Retinal pigment epithelial cell (primary cell): ENCODE measurements around the gene MIER2.

ENCODE experiments used
- DNase-seq: peaks from one replicate; pipeline ENCODE4 v3.0.0-alpha.2; 2010; ENCODE audit warnings: low read depth
- H3K4me3 ChIP-seq: 2 replicates; pipeline ENCODE4 v1.5.1; 2011; ENCODE audit warnings: mild to moderate bottlenecking, low read length, control low read depth, moderate library complexity
- CTCF ChIP-seq: conservative IDR thresholded peaks from 2 replicates; pipeline ENCODE4 v1.5.1; 2011; ENCODE audit warnings: low read depth, low read length, control low read depth, inconsistent platforms

MIER2 gene

DNA sequence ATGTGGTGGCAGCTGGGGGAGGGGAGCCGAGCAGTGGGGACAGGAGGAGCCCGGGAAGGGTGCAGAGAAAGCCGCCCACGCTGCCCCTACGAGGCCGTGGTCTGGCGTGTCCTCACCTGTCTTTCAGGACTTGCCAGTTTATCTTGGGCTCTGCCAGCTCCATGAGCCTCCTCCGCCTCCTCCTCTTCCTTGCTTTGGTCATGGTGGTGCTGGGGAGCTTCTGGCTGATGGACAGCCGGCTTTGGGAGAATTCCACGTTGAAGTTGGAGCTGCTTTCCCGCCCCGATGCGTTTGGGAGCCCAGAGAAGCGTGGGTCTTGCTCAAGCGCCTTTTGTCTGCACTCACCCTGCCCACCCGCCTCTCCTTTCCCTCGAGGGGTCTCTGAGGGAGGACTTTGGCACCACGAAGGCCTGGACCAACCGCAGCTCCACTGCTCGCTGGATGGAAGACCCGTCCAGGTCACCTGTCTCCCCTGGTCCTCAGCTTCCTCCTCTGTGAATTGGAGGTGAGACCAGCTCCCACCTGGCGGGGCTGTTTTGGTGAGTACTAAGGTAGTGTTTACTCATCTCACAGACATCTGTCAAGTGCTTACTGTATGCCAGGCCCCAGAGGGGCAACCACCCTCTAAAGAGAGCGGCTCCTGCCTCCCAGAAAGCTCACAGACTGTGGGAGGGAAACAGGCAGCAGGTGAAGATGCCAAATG, 29.7 kb upstream of the MIER2 start:
- H3K4me3 ChIP-seq, result no peak overlapping the region
- DNase-seq, result no peak
- no peak for TF ChIP-seq CTCF

GRCh38 chr19:373391-374182, 29.0 kb upstream of the MIER2 start:
- no peak for DNase-seq
- H3K4me3 ChIP-seq, result no peak overlapping the region
- no peak for TF ChIP-seq CTCF

DNA sequence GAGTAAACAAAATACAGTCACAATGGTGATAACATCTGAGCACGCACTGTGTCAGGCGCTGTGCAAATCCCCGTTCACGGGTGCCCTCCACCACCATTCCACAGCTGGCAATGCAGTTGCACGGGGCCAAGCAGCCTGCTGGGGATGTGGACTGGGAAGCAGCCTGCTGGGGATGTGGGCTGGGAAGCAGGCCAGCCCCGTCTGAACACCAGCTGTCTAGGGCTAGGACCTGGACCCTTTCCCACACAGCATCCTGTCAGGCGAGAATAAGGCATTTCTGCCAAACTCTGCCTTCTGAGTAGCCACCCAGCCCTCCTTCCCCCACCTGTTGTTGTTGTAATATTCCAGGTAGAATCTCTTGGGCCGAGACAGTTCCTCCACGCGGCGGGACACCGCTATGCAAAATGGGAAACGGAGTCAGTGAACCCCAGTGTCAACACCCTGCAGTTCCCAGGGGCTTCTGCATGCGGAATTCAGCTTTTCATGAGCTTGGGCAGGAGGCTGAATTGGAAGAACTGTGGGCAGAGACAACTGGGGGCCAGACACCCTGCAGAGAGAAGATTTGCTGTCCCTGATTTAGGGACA, 27.8 kb upstream of the MIER2 start:
- H3K4me3 ChIP-seq, result no peak overlapping the region
- no peak for DNase-seq
- no peak for TF ChIP-seq CTCF

DNA sequence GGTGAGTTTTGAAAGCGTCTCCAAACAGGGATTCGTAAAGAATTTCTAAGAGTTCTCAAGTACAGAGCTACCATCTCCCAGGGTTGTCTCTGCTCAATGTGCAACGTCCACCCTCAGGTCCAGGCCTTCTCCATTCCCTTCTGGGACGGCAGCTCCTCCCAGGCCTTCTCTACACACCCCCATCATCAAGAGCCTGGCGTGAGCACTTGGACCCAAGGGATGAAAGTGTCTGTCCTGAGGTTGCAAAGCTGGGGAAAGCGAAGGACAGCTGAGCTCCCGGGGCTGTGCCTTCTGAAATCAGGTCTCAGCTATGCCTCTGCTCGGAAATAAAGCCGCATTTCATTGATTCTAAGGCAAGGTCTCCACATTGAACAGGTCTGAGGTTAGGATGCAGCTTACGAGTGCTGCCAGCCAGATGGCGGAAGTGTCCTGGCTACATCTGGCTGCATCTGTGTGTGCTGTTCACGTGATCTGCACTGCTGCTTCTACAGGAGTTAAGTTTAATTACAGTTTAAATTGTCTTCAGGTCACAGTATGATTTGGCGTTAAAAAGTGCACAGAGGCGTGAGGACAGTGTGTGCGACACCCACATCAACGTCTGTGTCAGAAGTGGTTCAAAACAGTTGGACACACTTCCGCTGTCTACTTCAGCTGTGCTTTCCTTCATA, 27.0 kb upstream of the MIER2 start:
- no peak for TF ChIP-seq CTCF
- DNase-seq, result no peak
- H3K4me3 ChIP-seq, result no peak overlapping the region

GRCh38 chr19:370641-371330, 26.2 kb upstream of the MIER2 start:
- no peak for DNase-seq
- no peak for TF ChIP-seq CTCF
- H3K4me3 ChIP-seq, result no peak overlapping the region

DNA sequence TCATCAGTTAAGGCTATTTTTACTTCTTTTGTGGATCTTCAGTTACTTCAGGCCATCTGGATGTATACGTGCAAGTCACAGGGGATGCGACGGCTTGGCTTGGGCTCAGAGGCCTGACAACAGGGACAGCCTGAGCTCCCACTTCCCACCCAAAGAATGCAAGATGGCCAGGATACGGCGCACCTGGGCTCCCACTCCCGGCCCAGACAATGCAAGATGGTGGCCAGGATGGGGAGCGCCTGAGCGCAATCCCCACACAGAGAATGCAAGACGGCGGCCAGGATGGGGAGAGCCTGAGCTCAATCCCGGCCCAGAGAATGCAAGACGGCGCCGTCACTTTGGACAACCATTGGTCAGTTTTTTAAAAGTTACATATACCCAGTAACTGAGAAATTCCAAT, 25.3 kb upstream of the MIER2 start:
- TF ChIP-seq CTCF, result no peak
- no peak for DNase-seq
- no peak overlapping the region for H3K4me3 ChIP-seq
